Sigmoid colon (tissue), 7 donors: ENCODE data around the gene MAGI2. TPM values are rescaled to one million over a fixed set of nuclear protein-coding genes. Genes with fewer than 3 reads are reported as not detected.

Source experiments
- DNase-seq: peaks from one replicate; pipeline ENCODE4 v3.0.0-alpha.2; 2019
- H3K27ac ChIP-seq, 4 donors: fragments of 200-600 bp; sonication (generic); one replicate each; pipeline ENCODE4 v1.5.1; 2016 to 2019; ENCODE audit warnings: mild to moderate bottlenecking in 1 of 4
- H3K27me3 ChIP-seq, 3 donors: fragments of 200-600 bp; sonication (generic); one replicate each; pipeline ENCODE4 v1.5.1; 2019; ENCODE audit warnings: mild to moderate bottlenecking in 1 of 3
- H3K36me3 ChIP-seq, 4 donors: fragments of 200-600 bp; sonication (generic); one replicate each; pipeline ENCODE4 v1.5.1; 2016 to 2019
- H3K4me1 ChIP-seq, 4 donors: fragments of 200-600 bp; sonication (generic); one replicate each; pipeline ENCODE4 v1.5.1; 2017 to 2019
- H3K4me3 ChIP-seq, 4 donors: fragments of 200-600 bp; sonication (generic); one replicate each; pipeline ENCODE4 v1.5.1; 2017 to 2019; ENCODE audit warnings: mild to moderate bottlenecking in 2 of 4, moderate library complexity in 1 of 4
- H3K9me3 ChIP-seq, 4 donors: fragments of 200-600 bp in 3 of 4; sonication (generic) in 3 of 4; one replicate each; pipeline versions ENCODE4 v1.5.1 to v1.6.1; 2013 to 2019
- EP300 ChIP-seq, 4 donors: sonication (generic); formaldehyde crosslinking; IDR thresholded peaks; one replicate each; pipeline ENCODE4 v1.6.1; 2017; ENCODE audit warnings: antibody characterized with exemption in 4 of 4
- POLR2A ChIP-seq, 2 donors: fragments of 450-650 bp; IDR thresholded peaks; one replicate each; pipeline ENCODE4 v1.6.1; 2016; ENCODE audit warnings: antibody characterized with exemption in 2 of 2, mild to moderate bottlenecking in 2 of 2, moderate library complexity in 2 of 2
- POLR2AphosphoS5 ChIP-seq, 4 donors: sonication (generic); formaldehyde crosslinking; IDR thresholded peaks; one replicate each; pipeline ENCODE4 v1.6.1; 2017; ENCODE audit warnings: antibody characterized with exemption in 4 of 4
- WGBS, 2 donors: extraction: QIAGEN DNeasy Blood & Tissue Kit; methylation state at CpG; one replicate each; pipeline ENCODE4 v1.1.7; 2013; 5-methylcytosine and 5-hydroxymethylcytosine counted together
- intact Hi-C: fragments of 100-400 bp; cut with DNase I; formaldehyde crosslinking; loops from one replicate; pipeline ENCODE4 v1.15.1; 2023
- polyA plus RNA-seq, 3 donors: library from polyadenylated mRNA; stranded (reverse); fragments of 200-250 nt; gene quantifications; one replicate each; pipeline ENCODE4 v1.2.3, GENCODE V29; 2013
- total RNA-seq, 4 donors: library from RNA; depleted of rRNA; stranded (reverse); fragments of >200 nt; gene quantifications; one replicate each; pipeline ENCODE4 v1.1.0, GENCODE V29; 2016
- TF ChIP-seq, protein P1 (sequence below), 4 experiments: fragments of 450-650 bp in 3 of 4; fragments of 200-600 bp in 1 of 4; IDR thresholded peaks; one replicate each; pipeline ENCODE4 v1.5.1; 2016 to 2019; ENCODE audit warnings: antibody characterized with exemption in 4 of 4, mild to moderate bottlenecking in 3 of 4, moderate library complexity in 2 of 4
- donor health status: healthy with polysubstance abuse.
- donor health status: Bipolar disorder and iron deficiency.
- donor health status: healthy.

Gene MAGI2
- total and polyA plus RNA-seq, 7 donors: 0.69 to 26.9 (median 14.7) TPM

DNA sequence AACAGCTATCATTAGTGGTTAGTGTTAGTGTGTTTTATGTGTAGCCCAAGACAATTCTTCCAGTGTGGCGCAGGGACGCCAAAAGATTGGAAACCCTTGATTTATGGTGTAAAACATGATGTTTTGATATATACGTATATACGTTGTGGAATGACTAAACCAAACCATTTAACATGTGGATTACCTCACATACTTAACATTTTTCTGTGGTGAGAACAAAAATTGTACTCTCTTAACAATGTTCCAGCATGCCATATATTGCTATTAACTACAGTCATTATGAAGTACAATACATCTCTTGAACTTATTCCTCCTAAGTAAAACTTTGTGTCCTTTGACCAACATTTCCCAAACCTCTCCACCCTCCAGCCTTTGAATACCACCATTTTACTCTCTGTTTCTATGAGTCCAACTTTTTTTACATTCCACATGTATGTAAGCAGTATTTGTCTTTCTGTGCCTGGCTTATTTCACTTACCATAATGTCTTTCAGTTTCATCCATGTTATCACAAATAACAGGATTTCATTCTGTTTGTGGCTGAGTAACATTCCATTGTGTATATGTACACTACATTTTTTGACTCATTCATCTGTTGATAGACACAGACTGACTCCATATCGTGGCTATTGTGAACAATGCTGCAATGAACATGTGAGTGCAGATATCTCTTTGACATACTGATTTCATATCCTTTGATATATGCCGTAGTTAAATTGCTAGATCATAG lies 42.2 kb upstream of the MAGI2 start:
- intact Hi-C loops: no loop called here
- no peaks in the 10 kb centered on the region for H3K4me1 ChIP-seq
- DNase-seq: no peak
- no peak overlapping the region for H3K4me3 ChIP-seq
- H3K36me3 ChIP-seq: no peaks in the 10 kb centered on the region
- TF ChIP-seq POLR2A (IDR thresholded peaks at IDR 0.05): no peak
- TF ChIP-seq POLR2AphosphoS5 (IDR thresholded peaks at IDR 0.05): no peak
- TF ChIP-seq, protein P1, sequence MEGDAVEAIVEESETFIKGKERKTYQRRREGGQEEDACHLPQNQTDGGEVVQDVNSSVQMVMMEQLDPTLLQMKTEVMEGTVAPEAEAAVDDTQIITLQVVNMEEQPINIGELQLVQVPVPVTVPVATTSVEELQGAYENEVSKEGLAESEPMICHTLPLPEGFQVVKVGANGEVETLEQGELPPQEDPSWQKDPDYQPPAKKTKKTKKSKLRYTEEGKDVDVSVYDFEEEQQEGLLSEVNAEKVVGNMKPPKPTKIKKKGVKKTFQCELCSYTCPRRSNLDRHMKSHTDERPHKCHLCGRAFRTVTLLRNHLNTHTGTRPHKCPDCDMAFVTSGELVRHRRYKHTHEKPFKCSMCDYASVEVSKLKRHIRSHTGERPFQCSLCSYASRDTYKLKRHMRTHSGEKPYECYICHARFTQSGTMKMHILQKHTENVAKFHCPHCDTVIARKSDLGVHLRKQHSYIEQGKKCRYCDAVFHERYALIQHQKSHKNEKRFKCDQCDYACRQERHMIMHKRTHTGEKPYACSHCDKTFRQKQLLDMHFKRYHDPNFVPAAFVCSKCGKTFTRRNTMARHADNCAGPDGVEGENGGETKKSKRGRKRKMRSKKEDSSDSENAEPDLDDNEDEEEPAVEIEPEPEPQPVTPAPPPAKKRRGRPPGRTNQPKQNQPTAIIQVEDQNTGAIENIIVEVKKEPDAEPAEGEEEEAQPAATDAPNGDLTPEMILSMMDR (IDR thresholded peaks at IDR 0.05): no peak
- TF ChIP-seq EP300 (IDR thresholded peaks at IDR 0.05): no peak
- no peaks in the 10 kb centered on the region for H3K9me3 ChIP-seq
- no peaks in the 10 kb centered on the region for H3K27me3 ChIP-seq
- H3K27ac ChIP-seq: no peak overlapping the region
- 81 to 82% methylated on average over 6 of the region's 6 CpGs for WGBS, 2 donors

DNA sequence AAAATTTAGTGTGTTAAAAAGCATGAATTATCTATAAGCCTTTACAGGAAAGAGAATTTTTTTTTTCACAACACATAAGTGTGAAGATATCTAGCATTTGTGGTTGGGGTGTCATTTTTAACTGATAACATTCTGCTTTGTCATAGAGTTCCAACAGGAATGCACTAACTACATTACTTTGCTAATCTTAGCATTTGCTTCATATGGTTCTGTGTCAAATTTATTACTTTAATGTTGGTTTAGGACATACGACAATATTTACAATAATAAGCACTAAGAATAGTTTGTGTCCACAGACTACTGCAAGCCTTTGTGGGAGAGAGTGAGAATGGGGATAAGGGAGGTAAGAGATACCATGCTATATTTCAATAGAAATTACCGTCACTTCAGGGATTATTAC lies 40.6 kb upstream of the MAGI2 start:
- no peak for DNase-seq
- TF ChIP-seq, protein P1 (IDR thresholded peaks at IDR 0.05): no peak
- TF ChIP-seq POLR2AphosphoS5 (IDR thresholded peaks at IDR 0.05): no peak
- TF ChIP-seq POLR2A (IDR thresholded peaks at IDR 0.05): no peak
- no peak for TF ChIP-seq EP300 (IDR thresholded peaks at IDR 0.05)
- 64 to 80% methylated on average over 2 of the region's 2 CpGs for WGBS, 2 donors
- intact Hi-C loops: no loop called here
- H3K9me3 ChIP-seq: no peaks in the 10 kb centered on the region
- no peak overlapping the region for H3K4me3 ChIP-seq
- H3K36me3 ChIP-seq: no peaks in the 10 kb centered on the region
- H3K4me1 ChIP-seq: no peaks in the 10 kb centered on the region
- no peak overlapping the region for H3K27ac ChIP-seq
- H3K27me3 ChIP-seq: no peaks in the 10 kb centered on the region

DNA sequence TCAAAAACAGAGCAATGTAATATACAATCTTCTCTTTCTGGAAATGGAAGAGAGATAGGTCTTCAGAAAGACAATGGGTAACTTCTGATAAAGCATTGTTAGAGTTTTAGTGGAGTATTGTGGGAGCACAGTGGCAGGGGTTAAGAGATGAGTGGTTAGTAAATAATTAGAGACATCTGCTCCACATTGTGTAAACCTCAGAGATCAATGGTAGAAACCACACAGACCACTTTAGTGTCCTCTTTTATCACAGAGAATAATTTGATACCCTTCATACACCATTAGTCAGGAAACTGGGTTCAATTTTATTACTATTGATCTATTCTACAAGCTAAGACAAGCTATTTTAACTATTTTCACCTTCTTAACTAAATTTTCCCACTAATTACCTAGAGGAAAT lies 35.9 kb upstream of the MAGI2 start:
- no peaks in the 10 kb centered on the region for H3K9me3 ChIP-seq
- TF ChIP-seq POLR2AphosphoS5 (IDR thresholded peaks at IDR 0.05) (no peak), POLR2A (IDR thresholded peaks at IDR 0.05) (no peak), EP300 (IDR thresholded peaks at IDR 0.05) (no peak)
- TF ChIP-seq, protein P1 (IDR thresholded peaks at IDR 0.05): no peak
- no peaks in the 10 kb centered on the region for H3K36me3 ChIP-seq
- H3K4me3 ChIP-seq: no peak overlapping the region
- no peaks in the 10 kb centered on the region for H3K27me3 ChIP-seq
- intact Hi-C loops: no loop called here
- no peaks in the 10 kb centered on the region for H3K4me1 ChIP-seq
- no peak for DNase-seq
- H3K27ac ChIP-seq: no peak overlapping the region

DNA sequence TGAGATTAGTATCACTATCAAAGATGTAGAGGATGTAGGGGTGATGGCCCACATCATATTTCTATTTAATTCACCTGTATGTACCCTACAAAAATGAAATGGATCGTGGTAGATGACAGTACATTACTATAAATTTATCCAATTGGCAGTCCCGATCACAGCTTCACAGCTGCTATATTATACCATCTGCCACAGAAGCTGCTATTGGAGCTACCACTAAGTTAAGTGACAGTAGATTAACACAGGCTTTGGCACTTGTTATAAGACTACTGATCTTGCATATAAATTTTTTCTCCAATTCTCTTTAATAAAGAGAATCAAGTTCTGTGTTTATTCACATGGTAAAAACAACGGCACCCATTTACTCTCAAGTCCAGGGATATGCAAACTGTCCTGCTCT lies 24.9 kb upstream of the MAGI2 start:
- TF ChIP-seq POLR2A (IDR thresholded peaks at IDR 0.05): no peak
- TF ChIP-seq, protein P1 (IDR thresholded peaks at IDR 0.05): no peak
- TF ChIP-seq EP300 (IDR thresholded peaks at IDR 0.05): no peak
- TF ChIP-seq POLR2AphosphoS5 (IDR thresholded peaks at IDR 0.05): no peak
- Histone ChIP-seq H3K9me3 (no peaks in the 10 kb centered on the region), H3K36me3 (no peaks in the 10 kb centered on the region), H3K27me3 (no peaks in the 10 kb centered on the region), H3K27ac (no peak overlapping the region), H3K4me3 (no peak overlapping the region), H3K4me1 (no peaks in the 10 kb centered on the region)
- 77 to 88% methylated on average over 3 of the region's 3 CpGs for WGBS, 2 donors
- intact Hi-C loops: no loop called here
- no peak for DNase-seq

DNA sequence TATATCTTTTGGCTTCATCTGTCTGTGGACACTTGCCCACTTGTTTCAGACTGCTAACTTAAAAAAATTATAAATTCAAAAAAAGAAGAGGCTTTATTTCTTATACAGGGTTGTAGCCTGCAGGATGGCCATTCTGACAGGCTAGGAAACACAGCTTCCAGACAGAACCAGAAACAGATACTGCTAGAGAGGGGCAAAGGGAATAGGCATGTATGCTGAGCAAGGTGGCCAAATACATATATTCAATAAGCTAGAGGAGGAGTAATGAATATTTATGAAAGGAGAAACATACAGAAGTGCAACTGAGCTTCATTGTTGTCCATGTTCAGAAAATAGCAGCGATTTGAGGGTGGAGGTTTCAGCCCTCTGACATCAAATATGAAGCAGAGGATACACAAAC lies 22.0 kb upstream of the MAGI2 start:
- TF ChIP-seq POLR2AphosphoS5 (IDR thresholded peaks at IDR 0.05): no peak
- no peak for TF ChIP-seq POLR2A (IDR thresholded peaks at IDR 0.05)
- TF ChIP-seq, protein P1 (IDR thresholded peaks at IDR 0.05): no peak
- TF ChIP-seq EP300 (IDR thresholded peaks at IDR 0.05): no peak
- H3K27ac ChIP-seq: no peak overlapping the region
- no peaks in the 10 kb centered on the region for H3K9me3 ChIP-seq
- no peak overlapping the region for H3K4me3 ChIP-seq
- H3K36me3 ChIP-seq: no peaks in the 10 kb centered on the region
- 62 to 63% methylated on average over 1 of the region's 1 CpG for WGBS, 2 donors
- intact Hi-C loops: no loop called here
- no peaks in the 10 kb centered on the region for H3K4me1 ChIP-seq
- no peaks in the 10 kb centered on the region for H3K27me3 ChIP-seq
- DNase-seq: no peak
